HG02623 (cell line): ENCODE measurements around the gene CCSER1.
A peak's percentile ranks its signal among the peaks of the same experiment; 100 is the strongest.
"Not testable (repeated sequence)": the region's sequence is repeated elsewhere in the genome, so short reads cannot be mapped to it uniquely, and the experiment has no call there.

Experiments
- ATAC-seq: cut with Tn5 transposase; IDR thresholded peaks from one replicate; pipeline ENCODE4 v1.9.1; 2021; ENCODE audit warnings: moderate library complexity; ENCODE audit not compliant: unreplicated experiment

CCSER1 gene

DNA sequence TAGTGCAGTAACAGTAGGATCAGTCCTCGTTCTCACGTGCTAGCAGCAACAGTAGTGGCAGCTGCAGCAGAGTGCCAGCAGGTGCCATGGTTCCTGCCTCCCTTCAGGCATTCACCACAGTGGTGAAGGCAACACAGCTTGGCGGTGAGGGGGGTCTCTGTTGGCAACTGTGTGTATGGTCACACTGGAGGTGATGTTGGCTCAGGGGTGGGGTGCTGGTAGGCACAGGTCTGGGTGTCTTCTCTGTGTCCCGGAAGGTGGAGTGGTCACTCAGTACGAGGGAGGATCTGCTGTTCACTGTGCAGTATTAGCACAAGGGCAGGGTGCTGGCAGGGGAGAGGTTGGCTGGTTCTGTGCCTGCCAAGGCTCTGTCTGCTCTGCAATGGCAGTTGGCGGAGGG lies 671.8 kb downstream of the CCSER1 start:
- no peak for ATAC-seq

DNA sequence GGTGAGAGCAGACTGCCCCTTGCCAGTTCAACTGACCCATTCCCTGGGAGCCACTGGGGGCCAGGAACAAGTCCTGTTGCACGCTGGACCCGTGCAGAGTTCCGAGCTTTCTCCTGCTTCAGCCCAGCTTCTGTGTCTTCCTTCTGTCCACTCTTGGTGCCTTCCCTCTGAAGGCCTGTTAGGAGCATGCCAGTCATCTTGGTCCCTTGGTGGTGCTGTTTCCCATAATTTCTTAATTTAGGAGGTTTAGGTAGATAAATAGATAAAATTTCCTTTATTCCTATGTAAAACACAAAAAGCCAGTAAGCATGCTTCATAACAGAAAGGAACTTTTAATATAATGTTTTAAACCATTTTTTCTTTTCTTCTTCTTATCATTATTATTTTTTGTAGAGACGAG lies 672.7 kb downstream of the CCSER1 start:
- ATAC-seq, result no peak

- ATAC-seq, result no peak
These were observed 688.4 kb downstream of the CCSER1 start for GRCh38 chr4:90815569-90815968.

- no peak for ATAC-seq
These were observed 689.6 kb downstream of the CCSER1 start for GRCh38 chr4:90816754-90817153.

DNA sequence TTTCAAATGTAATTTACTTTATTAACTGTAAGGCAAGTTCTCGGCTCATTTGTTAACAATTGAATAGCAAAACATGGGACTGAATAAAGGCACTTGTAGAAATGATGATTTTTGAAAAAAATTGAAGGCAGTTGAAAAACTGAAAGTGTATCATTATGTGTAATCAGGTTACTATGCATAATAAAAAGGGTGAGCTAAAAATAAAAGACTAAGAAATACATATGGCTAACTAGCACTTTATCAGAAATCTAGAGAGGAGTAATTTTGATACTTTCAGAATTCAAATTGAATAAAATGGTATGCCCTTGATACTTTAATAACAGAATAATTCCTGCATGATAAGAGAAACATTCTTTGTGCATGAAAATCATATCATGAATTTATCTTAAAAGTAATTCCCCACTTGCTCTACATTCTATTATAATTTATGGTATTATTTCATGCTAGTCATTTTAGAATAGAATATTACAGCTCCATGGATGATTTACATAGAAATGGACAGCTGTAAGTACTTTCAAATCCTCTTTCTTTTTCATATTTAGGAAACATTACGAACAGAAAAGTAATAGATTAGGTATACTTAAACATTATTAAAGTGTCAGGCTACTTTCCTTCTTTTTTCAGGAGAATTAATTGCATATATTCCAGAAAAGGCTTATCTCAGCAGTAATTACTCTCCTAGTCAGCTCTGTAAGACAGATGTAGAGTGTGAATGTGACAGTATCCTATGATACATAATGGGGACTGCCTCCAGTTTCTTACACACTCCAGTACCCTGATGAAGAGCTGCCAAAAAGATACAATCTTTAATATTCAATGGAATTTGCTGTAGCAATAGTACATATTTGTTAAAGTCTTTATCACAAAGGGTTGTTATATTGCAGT lies 697.3 kb downstream of the CCSER1 start:
- ATAC-seq, result peak; percentile 47

GRCh38 chr4:90825849-90826248 lies 698.7 kb downstream of the CCSER1 start:
- ATAC-seq, result no peak

- no peak for ATAC-seq
These were observed 706.5 kb downstream of the CCSER1 start for GRCh38 chr4:90833706-90834105.

GRCh38 chr4:90837241-90837640 lies 710.0 kb downstream of the CCSER1 start:
- ATAC-seq, result no peak

DNA sequence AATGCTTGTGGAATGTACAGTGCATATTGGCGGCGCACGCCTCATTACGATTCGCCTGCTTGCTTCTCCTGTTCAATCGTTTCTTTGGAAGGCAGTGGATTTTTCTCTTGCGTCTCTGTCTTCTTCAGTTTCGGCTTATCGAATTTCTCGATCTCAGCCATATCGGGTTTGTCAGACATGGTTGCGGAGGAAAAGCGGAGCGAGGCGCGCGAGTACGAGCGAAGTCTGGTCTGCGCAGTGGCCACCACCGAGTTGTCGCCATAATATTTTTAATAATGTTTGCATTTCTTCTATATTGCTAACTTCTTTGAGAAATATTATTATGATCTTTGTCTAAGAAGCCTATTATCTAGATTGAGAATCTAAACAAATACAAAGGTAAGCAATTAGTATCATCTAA lies 711.7 kb downstream of the CCSER1 start:
- not testable (repeated sequence) for ATAC-seq

GRCh38 chr4:90840291-90840690 lies 713.1 kb downstream of the CCSER1 start:
- ATAC-seq, result no peak

DNA sequence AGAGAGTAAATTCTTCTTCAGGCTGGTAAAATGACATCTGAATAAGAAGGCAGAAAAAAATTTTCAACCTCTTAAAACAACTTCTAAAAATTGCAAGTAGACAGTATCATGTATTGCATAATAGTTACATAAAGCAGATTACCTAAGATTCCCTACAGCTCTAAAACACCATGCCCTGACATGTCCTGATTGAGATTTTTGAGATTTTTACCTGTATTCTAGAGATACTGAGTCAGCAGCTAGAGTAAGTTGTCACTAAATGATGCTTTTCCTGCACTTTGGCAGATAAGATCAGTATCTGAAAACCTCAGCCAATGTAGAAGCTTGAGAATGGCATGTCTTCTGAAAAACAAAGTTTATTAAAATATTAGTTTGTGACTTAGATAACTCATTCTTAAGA lies 713.6 kb downstream of the CCSER1 start:
- ATAC-seq, result no peak

DNA sequence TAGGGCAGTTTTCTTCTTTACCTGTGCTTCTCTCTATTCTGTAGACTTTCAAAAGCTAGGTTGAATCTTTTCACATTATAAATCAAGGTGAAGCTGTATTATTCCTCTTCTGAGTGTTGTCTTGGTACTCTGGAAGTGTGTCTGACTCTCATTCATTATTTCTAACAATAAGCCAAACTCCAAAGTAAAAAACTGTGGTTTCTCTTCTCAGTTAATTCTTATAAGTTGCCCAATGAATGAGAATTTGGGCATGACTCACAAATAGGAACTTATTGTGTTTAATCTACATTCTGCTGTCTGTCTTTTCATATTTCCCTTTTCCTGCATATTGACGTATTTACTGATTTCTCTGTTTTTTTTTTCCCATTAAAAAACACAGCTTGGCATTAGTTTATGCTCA lies 714.5 kb downstream of the CCSER1 start:
- no peak for ATAC-seq

DNA sequence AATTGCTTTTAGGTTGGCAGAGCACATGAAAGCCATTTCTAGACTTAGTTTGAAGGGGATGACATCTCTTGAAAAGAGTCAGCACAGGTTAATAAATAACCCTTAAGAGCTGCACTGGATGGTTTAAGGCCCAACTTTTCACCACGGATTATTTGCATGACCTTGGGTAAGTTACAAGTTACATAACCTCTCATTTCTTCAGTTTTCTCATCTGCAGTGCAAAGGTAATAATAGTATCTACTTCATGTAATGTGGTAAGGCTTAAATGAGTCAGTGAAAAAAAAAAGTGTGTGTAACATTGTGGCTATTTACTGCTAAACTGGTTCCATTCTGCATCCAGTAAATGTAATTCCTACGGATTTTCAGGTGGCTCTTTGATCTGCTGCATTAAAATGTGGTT lies 715.8 kb downstream of the CCSER1 start:
- ATAC-seq, result peak; percentile 98

GRCh38 chr4:90844241-90844640 lies 717.0 kb downstream of the CCSER1 start:
- no peak for ATAC-seq

- ATAC-seq, result no peak
These were observed 718.6 kb downstream of the CCSER1 start for GRCh38 chr4:90845777-90846176.

- ATAC-seq, result no peak
These were observed 725.0 kb downstream of the CCSER1 start for GRCh38 chr4:90852237-90852636.

DNA sequence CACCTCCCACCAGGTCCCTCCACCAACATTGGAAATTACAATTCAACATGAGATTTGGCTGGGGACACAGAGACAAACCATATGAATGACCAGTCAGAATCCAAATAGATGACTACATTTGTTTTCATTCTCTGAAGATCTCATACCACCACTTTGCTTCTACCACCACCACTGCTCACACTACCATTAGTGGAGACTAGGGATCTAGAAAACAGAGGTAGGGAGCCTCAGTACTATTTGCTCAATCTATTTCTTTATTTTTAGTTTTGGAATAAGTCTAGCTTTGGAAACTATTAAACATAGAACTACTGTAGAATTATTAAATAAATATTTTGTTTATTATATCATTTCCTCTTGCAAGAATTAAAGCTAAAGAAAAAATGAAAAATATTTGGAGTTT lies 727.9 kb downstream of the CCSER1 start:
- no peak for ATAC-seq

DNA sequence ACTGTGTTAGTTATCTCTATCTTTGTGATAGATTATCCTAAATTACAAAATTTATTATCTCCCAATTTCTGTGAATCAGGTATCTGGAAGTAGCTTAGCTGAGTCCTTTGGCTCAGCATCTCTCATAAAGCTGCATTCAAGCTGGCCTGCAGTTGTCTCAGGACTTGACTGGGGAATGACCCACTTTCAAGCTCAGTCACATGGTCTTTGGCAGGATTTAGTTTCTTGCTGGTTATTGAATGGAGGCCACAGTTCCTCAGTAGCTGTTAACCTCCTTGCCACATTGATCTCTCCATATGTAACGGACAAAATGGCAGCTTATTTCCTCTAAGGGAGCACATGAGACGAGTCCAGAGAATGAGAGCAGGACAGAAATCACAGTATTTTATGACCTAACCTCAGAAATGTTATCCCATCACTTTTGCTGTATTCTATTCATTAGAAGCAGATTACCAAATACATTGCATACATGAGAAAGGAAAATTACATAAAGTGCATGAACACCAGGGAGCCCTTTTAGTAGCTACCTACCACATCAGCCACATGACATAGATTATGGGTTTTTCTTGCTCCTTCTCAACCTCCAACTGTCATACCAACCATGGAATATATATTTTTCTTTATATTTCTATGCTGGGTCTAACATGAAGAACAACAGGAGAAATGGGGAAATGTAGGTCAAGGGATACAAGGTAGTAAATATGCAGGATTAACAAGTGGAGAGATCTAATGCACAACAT lies 730.1 kb downstream of the CCSER1 start:
- ATAC-seq, result no peak

- no peak for ATAC-seq
These were observed 748.6 kb downstream of the CCSER1 start for GRCh38 chr4:90875791-90876190.

GRCh38 chr4:90876296-90876695 lies 749.1 kb downstream of the CCSER1 start:
- no peak for ATAC-seq

DNA sequence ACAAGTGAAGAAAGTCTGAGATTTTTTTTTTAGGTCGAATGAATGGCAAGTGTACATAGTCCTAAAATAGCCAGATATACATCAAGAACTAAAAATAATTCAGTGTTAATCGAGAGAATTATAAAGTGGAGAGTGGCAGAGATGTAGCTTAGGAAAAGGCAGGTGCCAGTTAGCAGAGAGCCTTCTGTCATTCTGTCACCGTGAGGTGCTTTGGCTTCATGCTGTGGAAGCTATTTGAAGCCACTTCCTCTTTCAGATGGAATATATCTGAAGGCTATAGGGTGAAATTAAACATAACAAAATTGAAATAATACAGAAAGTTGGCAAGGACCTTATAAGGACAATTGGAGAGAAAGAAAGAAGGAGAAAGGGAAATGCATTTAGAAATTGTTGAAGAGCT lies 756.3 kb downstream of the CCSER1 start:
- ATAC-seq, result peak; percentile 57

DNA sequence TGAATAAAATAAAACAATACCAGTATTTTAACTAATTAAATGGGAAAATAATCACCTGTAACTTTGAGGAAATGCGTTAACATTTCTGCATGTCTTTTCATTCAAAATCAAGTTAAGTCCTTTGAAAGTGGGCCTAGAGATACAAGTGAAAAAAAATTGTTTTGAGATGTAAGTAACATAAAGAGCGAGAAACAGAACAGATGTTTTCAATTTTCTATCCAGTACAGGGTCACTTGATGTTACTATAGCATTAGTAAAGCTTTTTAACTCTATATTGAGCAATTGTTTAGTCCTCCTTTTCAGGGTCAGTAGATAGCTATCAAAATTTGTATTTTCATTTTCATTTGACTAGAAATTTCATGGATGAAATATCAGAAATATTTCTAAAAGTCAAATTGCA lies 761.4 kb downstream of the CCSER1 start:
- ATAC-seq, result no peak
